ENCODE data around the gene EPX.

DNA sequence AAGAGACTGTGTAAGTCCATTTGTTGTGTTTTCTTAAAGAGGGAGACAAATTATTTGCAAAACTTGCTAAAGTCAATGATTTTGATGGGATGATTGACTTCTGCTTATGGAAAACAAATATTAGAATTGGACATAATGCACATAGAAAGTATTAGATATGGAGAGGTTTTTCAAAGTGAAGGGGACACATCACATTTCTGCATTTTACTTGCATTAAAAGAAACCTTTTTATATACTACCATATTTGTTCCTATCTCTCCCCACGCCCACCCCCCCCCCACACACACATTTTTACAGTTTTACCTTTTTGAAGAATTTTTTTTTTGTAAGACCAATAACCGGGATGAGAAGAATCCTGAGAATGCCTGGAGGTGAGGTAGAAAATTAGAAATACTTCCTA, 34.3 kb upstream of the EPX start:
- TF ChIP-seq, protein P1, sequence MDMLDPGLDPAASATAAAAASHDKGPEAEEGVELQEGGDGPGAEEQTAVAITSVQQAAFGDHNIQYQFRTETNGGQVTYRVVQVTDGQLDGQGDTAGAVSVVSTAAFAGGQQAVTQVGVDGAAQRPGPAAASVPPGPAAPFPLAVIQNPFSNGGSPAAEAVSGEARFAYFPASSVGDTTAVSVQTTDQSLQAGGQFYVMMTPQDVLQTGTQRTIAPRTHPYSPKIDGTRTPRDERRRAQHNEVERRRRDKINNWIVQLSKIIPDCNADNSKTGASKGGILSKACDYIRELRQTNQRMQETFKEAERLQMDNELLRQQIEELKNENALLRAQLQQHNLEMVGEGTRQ (IDR thresholded peaks at IDR 0.05; ENCODE audit: low read depth, low read length) = no peak
- TF ChIP-seq, protein P2, sequence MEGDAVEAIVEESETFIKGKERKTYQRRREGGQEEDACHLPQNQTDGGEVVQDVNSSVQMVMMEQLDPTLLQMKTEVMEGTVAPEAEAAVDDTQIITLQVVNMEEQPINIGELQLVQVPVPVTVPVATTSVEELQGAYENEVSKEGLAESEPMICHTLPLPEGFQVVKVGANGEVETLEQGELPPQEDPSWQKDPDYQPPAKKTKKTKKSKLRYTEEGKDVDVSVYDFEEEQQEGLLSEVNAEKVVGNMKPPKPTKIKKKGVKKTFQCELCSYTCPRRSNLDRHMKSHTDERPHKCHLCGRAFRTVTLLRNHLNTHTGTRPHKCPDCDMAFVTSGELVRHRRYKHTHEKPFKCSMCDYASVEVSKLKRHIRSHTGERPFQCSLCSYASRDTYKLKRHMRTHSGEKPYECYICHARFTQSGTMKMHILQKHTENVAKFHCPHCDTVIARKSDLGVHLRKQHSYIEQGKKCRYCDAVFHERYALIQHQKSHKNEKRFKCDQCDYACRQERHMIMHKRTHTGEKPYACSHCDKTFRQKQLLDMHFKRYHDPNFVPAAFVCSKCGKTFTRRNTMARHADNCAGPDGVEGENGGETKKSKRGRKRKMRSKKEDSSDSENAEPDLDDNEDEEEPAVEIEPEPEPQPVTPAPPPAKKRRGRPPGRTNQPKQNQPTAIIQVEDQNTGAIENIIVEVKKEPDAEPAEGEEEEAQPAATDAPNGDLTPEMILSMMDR (conservative IDR thresholded peaks at IDR 0.05; ENCODE audit: low read depth, low read length) = no peak
- TF ChIP-seq POLR2A (IDR thresholded peaks at IDR 0.05; ENCODE audit: low read depth, low read length) (no peak), CHD1 (IDR thresholded peaks at IDR 0.05; ENCODE audit: low read depth, low read length) (no peak), CEBPB (IDR thresholded peaks at IDR 0.05; ENCODE audit: low read depth, low read length) (no peak), SMC3 (IDR thresholded peaks at IDR 0.05; ENCODE audit: low read depth, low read length) (no peak), RCOR1 (IDR thresholded peaks at IDR 0.05; ENCODE audit: insufficient replicate concordance, low read length) (no peak), MAFK (IDR thresholded peaks at IDR 0.05; ENCODE audit: low read depth, low read length) (no peak), MXI1 (IDR thresholded peaks at IDR 0.05; ENCODE audit: borderline replicate concordance, low read depth, low read length) (no peak), RFX5 (IDR thresholded peaks at IDR 0.05; ENCODE audit: low read depth, low read length) (no peak), NFE2L2 (IDR thresholded peaks at IDR 0.05; ENCODE audit: low read depth, low read length) (no peak), RAD21 (IDR thresholded peaks at IDR 0.05; ENCODE audit: low read length) (no peak), FOS (IDR thresholded peaks at IDR 0.05; ENCODE audit: low read depth, low read length) (no peak), BHLHE40 (IDR thresholded peaks at IDR 0.05; ENCODE audit: low read depth, low read length) (no peak)
